ENCODE measurements around the gene GLOD5. TPM values are rescaled to one million over a fixed set of nuclear protein-coding genes. Genes with fewer than 3 reads are reported as not detected.

The GLOD5 gene
- total RNA-seq, 1 donor from 2014 or later, result not detected

Other genes with a start within 250 kb of the GLOD5 start
- gene EBP, start 239.9 kb upstream of the GLOD5 start, total RNA-seq, result 85.9 and 91.1 TPM in 2 replicates
- 4.1 and 7.9 TPM in 2 replicates for gene TBC1D25, start 222.0 kb upstream of the GLOD5 start, total RNA-seq
- gene RBM3, start 187.3 kb upstream of the GLOD5 start, total RNA-seq, result 86.1 and 320 TPM in 2 replicates
- gene WDR13, start 164.3 kb upstream of the GLOD5 start, total RNA-seq, result 88.7 and 90.9 TPM in 2 replicates
- under 0.01 and 0.22 TPM in 2 replicates for gene WAS, start 77.9 kb upstream of the GLOD5 start, total RNA-seq
- 2.6 and 3.7 TPM in 2 replicates for gene SUV39H1, start 65.0 kb upstream of the GLOD5 start, total RNA-seq
- not detected in 2 replicates for gene GATA1, start 24.8 kb downstream of the GLOD5 start, total RNA-seq
- 18.3 and 29.2 TPM in 2 replicates for gene HDAC6, start 40.3 kb downstream of the GLOD5 start, total RNA-seq
- gene ERAS, start 64.8 kb downstream of the GLOD5 start, total RNA-seq, result not detected in 2 replicates
- under 0.01 and 0.20 TPM in 2 replicates for gene PCSK1N, start 73.9 kb downstream of the GLOD5 start, total RNA-seq
- gene TIMM17B, start 136.0 kb downstream of the GLOD5 start, total RNA-seq, result 17.0 and 21.2 TPM in 2 replicates
- 64.1 and 71.0 TPM in 2 replicates for gene PQBP1, start 136.2 kb downstream of the GLOD5 start, total RNA-seq
- 7.8 and 12.9 TPM in 2 replicates for gene SLC35A2, start 149.9 kb downstream of the GLOD5 start, total RNA-seq
- 2.4 and 4.2 TPM in 2 replicates for gene PIM2, start 157.3 kb downstream of the GLOD5 start, total RNA-seq
- gene OTUD5, start 195.9 kb downstream of the GLOD5 start, total RNA-seq, result 19.4 and 23.8 TPM in 2 replicates
- gene KCND1, start 210.1 kb downstream of the GLOD5 start, total RNA-seq, result 0.20 and 0.22 TPM in 2 replicates
- 12.4 and 19.6 TPM in 2 replicates for gene GRIPAP1, start 240.5 kb downstream of the GLOD5 start, total RNA-seq

All from lung microvascular endothelial cell (primary cell).